ENCODE results near the gene NKRF. TPM values are rescaled to one million over a fixed set of nuclear protein-coding genes. Genes with fewer than 3 reads are reported as not detected.

Gene NKRF
- total RNA-seq, 1 experiment from 2014 or later, result 18.0 TPM

- no TSS peak for BruUV-seq (replicated peaks)
- Mint-ChIP-seq H3K4me3 (ENCODE audit: low read depth, unreplicated experiment) (no peak overlapping the region), H3K27me3 (ENCODE audit: unreplicated experiment) (no peaks in the 10 kb centered on the region), H3K4me1 (ENCODE audit: low read depth, unreplicated experiment) (peaks cover 16% of the 10 kb centered on the region), H3K36me3 (ENCODE audit: insufficient read depth, unreplicated experiment) (peaks cover 37% of the 10 kb centered on the region), H3K27ac (ENCODE audit: unreplicated experiment) (no peak overlapping the region), H3K9me3 (ENCODE audit: low read depth, unreplicated experiment) (no peaks in the 10 kb centered on the region)
- DNase-seq, result no peak
- intact Hi-C loops (cut with micrococcal nuclease; ENCODE audit: unreplicated experiment), result no loop called here
- no peak for TF ChIP-seq CTCF (IDR thresholded peaks at IDR 0.05; ENCODE audit: unreplicated experiment)
- CTCF ChIA-PET, result no interaction called here
Measured at GRCh38 chrX:119602701-119603255, 3.4 kb downstream of the NKRF start.

- DNase-seq, result no peak
- H3K9me3 Mint-ChIP-seq (ENCODE audit: low read depth, unreplicated experiment), result no peaks in the 10 kb centered on the region
- peaks cover 32% of the 10 kb centered on the region for H3K36me3 Mint-ChIP-seq (ENCODE audit: insufficient read depth, unreplicated experiment)
- H3K27me3 Mint-ChIP-seq (ENCODE audit: unreplicated experiment), result no peaks in the 10 kb centered on the region
- TF ChIP-seq CTCF (IDR thresholded peaks at IDR 0.05; ENCODE audit: unreplicated experiment), result no peak
- no peak overlapping the region for H3K4me3 Mint-ChIP-seq (ENCODE audit: low read depth, unreplicated experiment)
- CTCF ChIA-PET, result interaction anchor here (0.6 kb wide), 1 partner anchor 165 kb away, joined by 3 read pairs; no protein-coding TSS in a partner anchor
- intact Hi-C loops (cut with micrococcal nuclease; ENCODE audit: unreplicated experiment), result no loop called here
- H3K4me1 Mint-ChIP-seq (ENCODE audit: low read depth, unreplicated experiment), result no peaks in the 10 kb centered on the region
- BruUV-seq (replicated peaks), result TSS peak; percentile 17
- H3K27ac Mint-ChIP-seq (ENCODE audit: unreplicated experiment), result no peak overlapping the region
Measured at GRCh38 chrX:119589810-119590209, 16.4 kb downstream of the NKRF start.

GRCh38 chrX:119583431-119584059 lies 22.7 kb downstream of the NKRF start:
- H3K27me3 Mint-ChIP-seq (ENCODE audit: unreplicated experiment), result no peaks in the 10 kb centered on the region
- no peak for TF ChIP-seq CTCF (IDR thresholded peaks at IDR 0.05; ENCODE audit: unreplicated experiment)
- CTCF ChIA-PET, result interaction anchor here (0.6 to 0.9 kb wide), 2 partner anchors 9 to 201 kb away, joined by 3 to 4 read pairs; partner anchors contain the start of gene UBE2A
- intact Hi-C loops (cut with micrococcal nuclease; ENCODE audit: unreplicated experiment), result no loop called here
- BruUV-seq (replicated peaks), result TSS peak; percentile 3
- DNase-seq, result no peak
- no peak overlapping the region for H3K4me3 Mint-ChIP-seq (ENCODE audit: low read depth, unreplicated experiment)
- H3K4me1 Mint-ChIP-seq (ENCODE audit: low read depth, unreplicated experiment), result no peaks in the 10 kb centered on the region
- H3K9me3 Mint-ChIP-seq (ENCODE audit: low read depth, unreplicated experiment), result no peaks in the 10 kb centered on the region
- no peak overlapping the region for H3K27ac Mint-ChIP-seq (ENCODE audit: unreplicated experiment)
- H3K36me3 Mint-ChIP-seq (ENCODE audit: insufficient read depth, unreplicated experiment), result no peaks in the 10 kb centered on the region

- Mint-ChIP-seq H3K36me3 (ENCODE audit: insufficient read depth, unreplicated experiment) (peaks cover 11% of the 10 kb centered on the region), H3K4me3 (ENCODE audit: low read depth, unreplicated experiment) (no peak overlapping the region), H3K4me1 (ENCODE audit: low read depth, unreplicated experiment) (no peaks in the 10 kb centered on the region), H3K27me3 (ENCODE audit: unreplicated experiment) (no peaks in the 10 kb centered on the region), H3K27ac (ENCODE audit: unreplicated experiment) (no peak overlapping the region), H3K9me3 (ENCODE audit: low read depth, unreplicated experiment) (no peaks in the 10 kb centered on the region)
- BruUV-seq (replicated peaks), result no TSS peak
- DNase-seq, result no peak
- no peak for TF ChIP-seq CTCF (IDR thresholded peaks at IDR 0.05; ENCODE audit: unreplicated experiment)
- CTCF ChIA-PET, result no interaction called here
- intact Hi-C loops (cut with micrococcal nuclease; ENCODE audit: unreplicated experiment), result no loop called here
Measured at GRCh38 chrX:119579414-119579813, 26.8 kb downstream of the NKRF start.

Data from Calu3 (cell line).